Hypothalamus (tissue), 51 donors: ENCODE measurements around the gene EPHA1.
"Not testable (repeated sequence)": the region's sequence is repeated elsewhere in the genome, so short reads cannot be mapped to it uniquely, and the experiment has no call there.

ENCODE experiments used
- DNase-seq, 51 donors: peaks; one replicate each; lab custom pipeline; 2025; lab: John Stamatoyannopoulos, UW

The EPHA1 gene

GRCh38 chr7:143407287-143408251, 1.1 kb downstream of the EPHA1 start:
- DNase-seq, result no peak

DNA sequence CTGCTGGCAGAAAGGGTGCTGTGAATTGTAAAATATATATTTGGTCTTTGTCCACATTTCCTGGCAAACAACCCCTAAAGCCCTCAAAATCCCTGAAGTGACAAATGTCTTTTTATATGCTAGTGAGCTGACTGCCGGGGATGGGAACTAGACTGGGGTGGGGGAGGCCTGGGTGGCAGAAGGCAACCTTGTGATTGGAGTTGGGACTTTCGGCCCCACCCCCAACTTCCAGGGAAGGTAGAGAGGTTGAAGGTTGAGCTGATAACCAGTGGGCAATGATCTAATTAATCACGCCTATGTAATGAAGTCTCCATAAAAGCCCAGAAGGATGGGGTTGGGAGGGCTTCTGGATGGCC, 2.7 kb downstream of the EPHA1 start:
- no peak for DNase-seq

DNA sequence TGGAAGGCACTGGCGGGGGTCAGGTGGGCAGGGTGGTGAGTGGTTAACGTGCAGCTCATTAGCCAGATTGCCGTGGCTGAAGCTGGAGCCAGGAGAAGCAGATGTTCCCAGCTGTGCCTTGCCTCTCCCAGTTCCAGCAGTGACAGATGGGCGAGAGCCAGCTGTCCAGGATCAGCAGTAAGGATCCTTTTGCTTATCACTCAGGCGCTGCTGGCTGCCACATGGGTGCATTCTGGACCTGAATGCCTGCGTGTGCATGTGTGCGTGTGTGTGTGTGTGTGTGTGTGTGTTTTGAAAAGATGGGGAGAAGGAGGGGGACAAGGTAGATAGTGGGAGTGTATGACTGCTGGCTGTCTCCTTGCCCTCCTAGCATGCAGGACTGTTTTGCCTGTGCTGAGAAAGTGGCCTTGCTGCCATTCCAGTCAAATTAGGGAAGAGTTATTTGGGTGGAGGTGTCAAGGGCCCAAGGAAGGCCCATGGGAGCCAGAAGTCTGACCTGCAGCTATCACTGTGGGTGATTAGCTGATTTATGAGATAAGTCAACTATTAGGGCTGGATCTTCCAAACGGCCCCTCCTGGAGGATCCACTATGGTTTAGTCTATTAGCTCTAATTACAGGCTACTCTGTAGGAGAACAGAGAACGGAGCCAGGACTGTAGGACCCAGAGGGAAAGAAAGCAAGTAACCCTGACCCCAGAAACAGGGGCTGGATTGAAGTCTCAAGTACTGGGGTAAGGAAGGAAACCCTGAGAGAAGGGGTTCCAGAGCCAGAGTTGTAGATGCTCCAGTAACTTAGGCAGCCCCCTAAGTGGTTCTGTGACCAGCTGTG, 3.3 kb downstream of the EPHA1 start:
- no peak for DNase-seq

GRCh38 chr7:143402233-143402632, 6.4 kb downstream of the EPHA1 start:
- not testable (repeated sequence) for DNase-seq

DNA sequence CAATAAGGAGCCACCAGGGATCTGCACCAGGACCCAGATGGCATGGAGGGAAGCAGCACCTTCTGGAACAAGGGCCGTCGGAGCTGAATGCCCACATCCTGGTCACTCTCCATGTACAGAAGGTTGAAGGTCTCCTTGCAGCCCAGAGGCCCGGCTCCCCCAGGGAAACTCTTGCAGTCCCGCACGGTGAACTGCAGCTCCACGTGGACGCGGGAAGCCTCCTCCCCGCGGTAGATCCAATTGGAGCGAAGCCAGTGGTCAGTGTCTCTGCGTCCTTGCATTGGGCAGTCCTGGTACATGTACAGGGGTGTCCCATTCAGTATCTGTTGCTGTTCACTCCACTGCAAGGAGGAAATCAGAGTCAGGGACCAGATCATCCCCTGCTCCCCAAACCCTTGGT, 7.4 kb downstream of the EPHA1 start:
- no peak for DNase-seq

- DNase-seq, result no peak
These were observed 9.0 kb downstream of the EPHA1 start for GRCh38 chr7:143399642-143400041.

DNA sequence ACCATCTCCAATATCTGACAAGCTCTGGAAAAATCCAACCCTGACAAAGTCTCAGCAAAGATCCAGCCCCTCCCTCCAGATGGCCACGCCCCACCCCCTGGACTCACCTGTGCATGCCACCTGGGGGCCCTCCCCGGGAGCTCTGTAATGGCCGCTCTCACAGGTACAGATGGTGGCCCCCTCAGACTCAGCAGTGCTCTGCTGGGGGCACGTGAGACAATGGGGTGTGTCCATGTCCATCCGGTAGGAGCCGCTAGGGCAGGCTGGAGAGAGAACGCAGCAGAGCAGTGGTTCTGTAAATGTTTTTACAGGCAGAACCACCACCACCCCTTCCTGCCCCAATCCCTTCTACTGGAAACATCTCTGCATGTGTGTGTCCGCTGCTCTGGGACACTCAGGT, 9.5 kb downstream of the EPHA1 start:
- no peak for DNase-seq

DNA sequence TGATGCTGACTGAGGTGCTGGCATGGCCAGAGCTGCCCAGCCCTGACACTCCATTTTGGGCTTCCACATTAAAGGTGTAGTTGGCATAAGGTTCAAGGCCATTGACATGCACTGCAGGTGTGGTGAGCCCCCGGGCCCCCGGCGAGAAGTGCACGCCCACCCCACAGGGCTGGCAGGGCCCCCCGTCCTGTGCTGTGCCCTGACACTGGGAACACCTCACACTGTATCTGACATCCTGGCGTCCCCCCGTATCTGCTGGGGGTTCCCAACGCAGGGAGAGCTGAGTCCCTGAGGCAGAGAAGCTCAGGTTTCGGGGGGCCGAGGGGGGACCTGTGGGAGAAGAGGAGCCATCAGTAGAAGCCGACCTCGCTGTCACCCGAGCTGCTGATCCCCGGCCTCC, 10.0 kb downstream of the EPHA1 start:
- no peak for DNase-seq

DNA sequence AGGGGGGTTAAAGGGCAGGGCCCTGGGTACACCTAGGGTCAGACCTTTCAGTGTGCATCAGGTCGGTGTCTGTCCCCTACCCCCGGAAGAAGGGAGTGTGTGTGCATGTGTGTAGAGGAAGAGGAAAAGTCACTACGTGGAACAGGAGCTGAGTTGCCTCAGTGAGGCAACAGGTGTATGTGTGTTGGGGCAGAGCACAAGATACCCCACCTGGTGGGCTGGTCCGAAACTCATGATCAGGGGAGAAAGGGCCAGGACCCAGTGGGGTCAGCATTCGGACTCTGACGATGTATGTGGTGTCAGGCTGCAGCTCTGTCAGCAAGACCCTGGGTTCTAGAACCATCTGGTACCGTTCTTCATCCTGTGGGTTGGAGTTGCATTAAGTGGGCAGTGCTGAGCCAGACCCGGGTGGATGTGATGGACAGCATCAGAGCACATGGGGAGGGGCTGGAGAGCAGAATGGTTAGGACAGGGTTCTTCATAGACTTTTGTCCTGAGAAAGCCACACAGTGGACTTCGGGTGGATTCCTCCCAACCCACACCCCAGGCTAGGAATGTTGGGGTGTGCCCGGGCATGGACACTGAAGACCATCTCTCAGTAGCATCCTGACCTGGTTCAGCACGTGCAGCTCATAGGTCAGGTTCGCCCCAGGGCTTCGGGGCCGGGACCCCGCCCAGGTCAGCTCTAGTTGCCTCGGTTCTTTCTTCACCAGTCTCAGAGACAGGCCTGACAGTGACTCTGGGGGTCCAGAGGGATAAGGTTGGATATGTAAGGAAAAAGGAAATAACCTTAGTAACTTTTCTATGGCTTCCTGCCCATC, 10.7 kb downstream of the EPHA1 start:
- no peak for DNase-seq

GRCh38 chr7:143396625-143397556, 11.8 kb downstream of the EPHA1 start:
- DNase-seq, result no peak

DNA sequence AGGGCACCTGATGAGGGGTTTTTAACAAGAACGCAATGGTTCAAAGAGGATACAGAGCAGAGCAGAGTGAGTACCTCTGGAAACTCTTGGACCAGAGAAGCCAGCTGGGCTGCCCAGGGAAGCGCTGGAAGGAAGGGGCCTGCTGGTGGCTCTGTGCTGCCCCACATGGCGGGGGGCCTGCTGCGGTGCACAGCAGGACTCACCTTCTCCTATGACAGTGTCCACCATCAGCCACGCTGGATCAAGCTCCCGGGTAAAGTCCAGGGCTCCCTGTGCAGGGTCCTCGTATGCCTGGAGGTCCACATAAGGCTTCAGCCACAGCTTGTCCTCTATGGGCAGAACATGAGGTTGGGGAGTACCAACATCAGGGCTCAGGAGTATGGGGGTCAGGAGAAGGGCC, 12.5 kb downstream of the EPHA1 start:
- DNase-seq, result no peak

DNA sequence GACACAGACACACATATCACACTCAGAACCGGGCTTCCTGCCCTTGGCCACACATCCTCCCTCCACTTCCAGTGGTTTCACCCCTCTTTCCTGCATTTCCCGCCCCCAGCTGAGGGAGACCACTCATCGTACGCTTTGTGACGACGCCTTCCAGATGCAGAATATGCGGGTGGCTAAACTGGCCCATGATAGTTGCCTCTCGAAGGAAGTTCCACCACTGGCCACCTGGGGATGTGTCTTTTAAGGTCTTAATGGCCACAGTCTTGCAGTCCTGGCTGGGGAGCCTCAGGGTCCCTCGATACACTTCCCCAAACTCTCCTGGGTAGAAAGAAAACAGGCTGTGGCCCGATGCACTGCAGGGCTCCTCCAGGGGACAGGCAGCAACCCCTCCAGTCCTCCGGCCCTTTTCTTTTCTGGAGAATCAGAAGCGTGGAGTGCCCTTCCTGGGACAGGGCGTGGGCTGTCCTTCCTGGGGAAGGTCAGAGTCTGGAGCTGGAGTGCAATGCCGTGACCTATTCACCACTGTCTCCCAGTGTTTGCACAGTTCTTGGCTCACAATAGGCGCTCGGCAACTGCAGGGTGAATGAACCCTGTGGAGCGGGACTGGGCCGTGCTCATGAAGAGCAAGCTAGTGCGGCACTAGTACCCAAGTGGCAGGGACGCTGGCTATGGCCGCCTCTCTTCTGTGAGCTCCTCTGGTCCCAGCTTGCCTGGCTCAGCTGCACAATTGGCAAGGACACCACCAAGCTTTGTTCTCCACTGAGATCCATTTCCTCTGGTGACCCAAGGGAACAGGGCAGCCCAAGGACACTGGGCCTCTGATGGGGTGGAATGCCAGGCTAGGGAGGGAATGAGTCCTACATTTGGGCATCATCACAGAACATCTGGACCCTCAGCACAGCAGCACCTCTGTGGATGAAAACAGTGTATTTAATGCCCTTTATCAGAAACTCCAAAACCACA, 13.2 kb downstream of the EPHA1 start:
- peak in 9 of 51 donors; percentile 18 to 42 (median 34) for DNase-seq

GRCh38 chr7:143394777-143395176, 13.9 kb downstream of the EPHA1 start:
- DNase-seq, result no peak

GRCh38 chr7:143394068-143394467, 14.6 kb downstream of the EPHA1 start:
- DNase-seq, result no peak

- no peak for DNase-seq
These were observed 15.2 kb downstream of the EPHA1 start for GRCh38 chr7:143393267-143394041.

- DNase-seq, result no peak
These were observed 15.8 kb downstream of the EPHA1 start for GRCh38 chr7:143392875-143393266.

- DNase-seq, result not testable (repeated sequence)
These were observed 16.2 kb downstream of the EPHA1 start for GRCh38 chr7:143392427-143392826.
